Hypothalamus (tissue), 51 donors: ENCODE data around the gene HS3ST2.
"Not testable (repeated sequence)": the region's sequence is repeated elsewhere in the genome, so short reads cannot be mapped to it uniquely, and the experiment has no call there.

Experiments
- DNase-seq, 51 donors: peaks; one replicate each; lab custom pipeline; 2025; lab: John Stamatoyannopoulos, UW

Gene HS3ST2

DNA sequence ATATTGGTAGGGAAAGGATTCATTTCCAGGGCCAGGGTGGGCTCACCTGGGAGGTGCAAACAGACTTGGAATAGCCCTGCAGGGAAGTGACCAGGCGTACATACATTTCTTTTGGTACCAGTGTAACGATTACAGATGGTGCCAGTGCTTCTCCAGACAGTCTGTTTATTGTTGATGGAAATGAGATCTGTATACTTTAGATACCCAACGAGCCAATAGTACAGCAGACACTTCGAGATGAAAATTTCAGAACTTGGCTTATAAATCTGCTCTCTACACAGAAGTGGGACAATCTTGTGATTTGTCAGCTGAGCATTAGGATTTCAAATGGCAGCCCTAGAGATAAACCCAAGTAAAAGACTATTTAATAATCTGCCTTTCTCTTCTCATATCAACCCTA, 57.9 kb downstream of the HS3ST2 start:
- DNase-seq: no peak

DNA sequence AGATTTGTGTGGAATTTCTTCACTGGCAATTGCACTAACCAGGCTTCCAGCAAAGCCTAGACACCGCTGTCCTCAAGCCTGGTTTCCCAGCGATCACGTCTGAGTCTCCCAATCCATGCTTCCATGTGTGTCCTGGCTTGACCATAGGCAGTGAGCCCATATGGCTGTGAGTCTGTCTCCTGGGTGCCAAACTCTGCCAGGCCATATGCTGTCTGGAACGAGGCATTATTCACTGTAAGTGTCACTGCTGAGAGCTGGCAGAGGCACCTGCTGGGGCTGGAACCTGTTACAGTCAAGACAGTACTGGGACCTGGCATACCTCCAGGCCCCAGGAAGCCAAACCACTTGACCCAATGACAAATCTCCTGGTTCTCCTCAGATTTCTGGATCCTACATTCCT, 60.4 kb downstream of the HS3ST2 start:
- no peak for DNase-seq

DNA sequence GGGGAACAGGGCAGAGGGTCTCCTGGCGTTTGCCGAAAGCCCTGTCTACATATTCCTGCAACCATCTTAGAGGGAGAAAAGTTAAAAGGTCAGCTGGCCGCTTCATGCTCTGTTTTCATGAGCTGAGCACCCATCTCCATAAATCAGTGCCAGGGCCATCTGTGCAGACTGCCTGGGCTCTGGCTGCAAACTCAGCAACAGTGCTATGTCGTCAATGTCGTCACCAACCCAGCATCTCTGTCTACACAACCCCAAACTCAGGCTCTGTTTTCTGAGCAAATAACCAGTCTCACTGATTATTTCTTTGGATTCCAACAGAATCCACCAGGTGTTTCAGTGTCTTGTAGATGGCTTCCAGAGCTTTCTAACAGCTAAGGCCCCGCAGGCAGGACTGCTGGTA, 65.0 kb downstream of the HS3ST2 start:
- no peak for DNase-seq

DNA sequence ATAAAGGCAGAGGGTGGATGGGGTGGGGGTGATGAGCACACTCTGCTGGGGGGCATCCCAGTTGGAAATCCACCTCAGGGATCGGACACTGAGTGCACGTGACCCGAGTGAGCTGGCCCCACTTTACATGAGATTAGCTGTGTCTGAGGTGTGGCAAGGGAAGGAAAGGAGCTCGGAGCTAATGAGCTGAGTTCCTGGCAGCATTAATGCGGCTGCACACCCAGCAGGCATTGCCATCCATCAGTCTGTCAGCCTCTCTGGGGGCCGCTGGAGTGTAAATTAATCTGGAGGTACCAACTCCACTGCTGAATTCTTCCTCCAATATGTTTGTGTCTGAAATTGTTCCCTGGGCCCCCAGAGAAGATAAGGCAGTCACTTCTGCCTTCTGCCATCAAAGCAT, 65.5 kb downstream of the HS3ST2 start:
- no peak for DNase-seq

- DNase-seq: no peak
Measured at GRCh38 chr16:22882981-22883380, 69.0 kb downstream of the HS3ST2 start.

GRCh38 chr16:22885951-22886350, 72.0 kb downstream of the HS3ST2 start:
- DNase-seq: no peak

DNA sequence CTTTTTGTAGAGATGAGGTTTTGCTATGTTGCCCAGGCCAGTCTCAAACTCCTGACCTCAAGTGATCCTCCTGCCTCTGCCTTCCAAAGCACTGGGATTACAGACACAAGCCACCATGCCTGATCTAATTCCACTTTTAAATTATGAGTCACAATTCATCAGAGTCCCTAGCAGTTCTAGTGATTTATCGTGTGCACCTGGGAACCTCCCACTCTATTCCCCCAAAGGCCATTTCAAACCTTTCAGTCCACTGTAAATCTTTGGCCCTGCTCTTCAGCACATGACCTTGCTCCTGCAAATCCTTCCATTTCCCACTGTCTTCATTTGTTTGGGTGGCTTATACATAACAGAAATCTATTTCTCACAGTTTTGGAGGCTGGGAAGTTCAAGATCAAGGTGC, 73.0 kb downstream of the HS3ST2 start:
- no peak for DNase-seq

DNA sequence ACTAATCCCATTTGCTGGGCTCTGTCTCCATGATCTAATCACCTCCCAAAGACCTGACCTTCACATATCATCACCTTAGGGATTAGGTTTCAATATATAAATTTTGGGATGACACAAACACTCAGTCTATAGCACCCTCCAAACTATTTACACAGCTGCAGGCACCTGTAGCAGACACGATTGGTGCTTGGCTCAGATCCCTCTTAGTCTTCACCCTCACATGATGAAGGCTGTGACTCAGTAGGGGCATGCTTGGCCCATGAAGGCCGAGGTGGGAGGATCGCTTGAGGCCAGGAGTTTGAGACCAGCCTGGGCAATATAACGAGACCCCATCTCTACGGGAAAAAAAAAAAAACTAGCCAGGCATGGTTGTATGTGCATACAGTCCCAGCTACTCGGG, 73.5 kb downstream of the HS3ST2 start:
- DNase-seq: no peak

GRCh38 chr16:22888791-22889190, 74.8 kb downstream of the HS3ST2 start:
- no peak for DNase-seq

DNA sequence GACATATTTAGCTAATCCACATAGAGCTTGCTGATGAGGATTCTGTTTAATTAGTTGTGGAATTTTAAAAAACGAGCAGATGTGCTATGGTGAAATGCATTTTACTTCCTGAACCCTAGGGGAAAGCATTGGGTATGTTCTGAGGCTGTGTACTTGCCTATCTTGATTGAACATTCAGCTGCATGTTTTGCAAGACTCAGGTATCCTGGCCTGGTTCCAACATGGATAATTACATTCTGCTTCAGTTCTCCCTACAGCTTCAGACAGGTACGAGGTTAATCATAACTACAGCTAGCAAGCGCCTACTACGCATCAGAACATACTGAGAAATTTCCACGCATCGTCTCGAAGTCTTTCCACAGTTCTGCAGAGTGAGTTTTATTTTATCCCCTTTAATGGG, 77.0 kb downstream of the HS3ST2 start:
- no peak for DNase-seq

GRCh38 chr16:22897184-22897583, 83.2 kb downstream of the HS3ST2 start:
- no peak for DNase-seq

DNA sequence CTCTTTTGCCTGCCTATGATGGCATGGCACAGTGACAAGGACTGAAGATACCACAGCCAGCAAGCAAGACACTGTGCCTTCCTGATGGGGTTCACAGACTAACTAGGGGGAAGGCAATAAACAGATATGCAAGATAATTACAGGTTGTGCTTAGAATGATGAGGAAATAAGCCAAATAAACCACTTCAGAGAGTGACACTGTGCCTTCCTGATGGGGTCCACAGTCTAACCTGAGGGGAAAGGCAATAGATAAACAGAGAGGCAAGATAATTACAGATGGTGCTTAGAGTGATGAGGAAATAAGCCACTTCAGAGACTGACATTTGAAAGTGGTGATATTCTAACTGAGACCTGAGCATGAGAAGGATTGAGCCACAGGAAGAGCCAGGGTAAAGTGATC, 84.2 kb downstream of the HS3ST2 start:
- no peak for DNase-seq

- peak in 50 of 51 donors; percentile 4 to 85 (median 52) for DNase-seq
Measured at GRCh38 chr16:22898874-22899348, 84.9 kb downstream of the HS3ST2 start.

DNA sequence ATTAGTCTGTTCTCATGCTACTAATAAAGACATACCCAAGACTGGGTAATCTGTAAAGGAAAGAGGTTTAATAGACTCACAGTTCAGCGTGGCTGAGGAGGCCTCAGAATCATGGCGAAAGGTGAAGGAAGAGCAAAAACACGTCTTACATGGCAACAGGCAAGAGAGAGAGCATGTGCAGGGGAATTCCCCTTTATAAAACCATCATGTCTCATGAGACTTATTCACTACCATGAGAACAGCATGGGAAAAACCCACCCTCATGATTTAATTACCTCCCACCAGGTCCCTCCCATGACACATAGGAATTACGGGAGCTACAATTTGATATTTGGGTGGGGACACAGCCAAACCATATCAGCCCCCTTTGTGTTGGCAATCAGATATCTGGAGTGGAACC, 85.6 kb downstream of the HS3ST2 start:
- DNase-seq: not testable (repeated sequence)

DNA sequence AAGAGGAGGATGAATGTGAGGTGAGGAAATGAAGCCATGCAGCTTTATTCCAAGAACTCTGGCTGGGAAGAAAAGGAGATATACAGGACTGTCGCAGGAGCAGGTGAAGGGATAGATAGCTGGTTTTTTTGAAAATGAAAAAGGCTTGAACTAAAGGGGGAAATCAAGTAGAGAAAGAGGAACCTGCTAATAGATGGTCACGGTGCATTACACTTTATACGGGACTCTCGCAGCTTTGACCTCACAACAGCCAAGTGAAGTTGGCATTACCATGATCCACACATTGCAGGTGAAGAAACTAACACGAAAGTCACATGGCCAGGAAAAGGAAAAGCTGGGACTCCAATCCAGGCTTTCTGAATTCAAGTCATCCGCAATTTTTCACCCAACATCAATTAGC, 86.9 kb downstream of the HS3ST2 start:
- DNase-seq: no peak

DNA sequence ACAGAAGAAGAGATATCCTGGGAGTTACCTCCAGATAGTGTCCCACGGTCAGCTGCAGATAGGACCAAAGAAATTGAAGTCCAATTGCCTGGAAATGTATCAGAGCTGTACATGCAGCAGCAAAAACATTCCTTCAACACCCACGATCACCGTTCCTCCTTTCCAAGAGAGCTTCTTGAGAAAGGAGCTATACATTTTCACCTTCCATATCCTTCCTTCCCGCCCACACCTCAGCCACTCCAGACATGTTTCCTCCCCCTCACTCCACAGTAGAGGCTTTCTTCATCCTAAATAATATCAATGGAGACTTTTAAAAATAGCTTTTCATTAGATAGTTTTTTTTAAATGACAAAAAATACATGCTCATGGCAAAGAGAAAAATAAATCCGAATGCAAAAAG, 87.6 kb downstream of the HS3ST2 start:
- DNase-seq: no peak

- DNase-seq: no peak
Measured at GRCh38 chr16:22903716-22904115, 89.8 kb downstream of the HS3ST2 start.

GRCh38 chr16:22912654-22913053, 98.7 kb downstream of the HS3ST2 start:
- DNase-seq: peak in 1 of 51 donors; percentile 1

DNA sequence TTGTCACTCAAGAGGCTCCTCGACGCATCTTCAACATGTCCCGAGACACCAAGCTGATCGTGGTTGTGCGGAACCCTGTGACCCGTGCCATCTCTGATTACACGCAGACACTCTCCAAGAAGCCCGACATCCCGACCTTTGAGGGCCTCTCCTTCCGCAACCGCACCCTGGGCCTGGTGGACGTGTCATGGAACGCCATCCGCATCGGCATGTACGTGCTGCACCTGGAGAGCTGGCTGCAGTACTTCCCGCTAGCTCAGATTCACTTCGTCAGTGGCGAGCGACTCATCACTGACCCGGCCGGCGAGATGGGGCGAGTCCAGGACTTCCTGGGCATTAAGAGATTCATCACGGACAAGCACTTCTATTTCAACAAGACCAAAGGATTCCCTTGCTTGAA, 101.0 kb downstream of the HS3ST2 start:
- DNase-seq: no peak

GRCh38 chr16:22923491-22923890, 109.5 kb downstream of the HS3ST2 start:
- DNase-seq: no peak

GRCh38 chr16:22924492-22924891, 110.5 kb downstream of the HS3ST2 start:
- peak in 1 of 51 donors; percentile 10 for DNase-seq

GRCh38 chr16:22926105-22926751, 112.3 kb downstream of the HS3ST2 start:
- no peak for DNase-seq

DNA sequence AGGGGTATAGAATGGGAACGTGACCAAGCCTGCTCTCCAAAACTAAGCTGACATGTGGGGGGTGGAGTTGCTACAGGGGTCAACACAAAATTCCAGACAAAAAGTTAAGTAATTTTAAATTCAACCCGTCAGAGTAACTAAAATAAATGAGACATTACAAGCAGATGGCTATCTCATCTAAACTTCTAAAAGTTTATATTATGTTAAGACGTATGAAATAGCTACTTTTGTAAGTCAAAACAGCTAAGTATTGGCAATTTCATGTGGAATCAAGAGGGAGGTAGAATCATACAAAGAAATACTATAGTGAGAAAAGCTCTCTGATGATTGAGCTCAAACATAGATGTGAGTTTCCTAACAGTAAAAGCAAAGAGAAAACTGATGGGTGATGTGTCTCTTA, 113.3 kb downstream of the HS3ST2 start:
- DNase-seq: no peak
